ENCODE results near the gene WTAP.

DNA sequence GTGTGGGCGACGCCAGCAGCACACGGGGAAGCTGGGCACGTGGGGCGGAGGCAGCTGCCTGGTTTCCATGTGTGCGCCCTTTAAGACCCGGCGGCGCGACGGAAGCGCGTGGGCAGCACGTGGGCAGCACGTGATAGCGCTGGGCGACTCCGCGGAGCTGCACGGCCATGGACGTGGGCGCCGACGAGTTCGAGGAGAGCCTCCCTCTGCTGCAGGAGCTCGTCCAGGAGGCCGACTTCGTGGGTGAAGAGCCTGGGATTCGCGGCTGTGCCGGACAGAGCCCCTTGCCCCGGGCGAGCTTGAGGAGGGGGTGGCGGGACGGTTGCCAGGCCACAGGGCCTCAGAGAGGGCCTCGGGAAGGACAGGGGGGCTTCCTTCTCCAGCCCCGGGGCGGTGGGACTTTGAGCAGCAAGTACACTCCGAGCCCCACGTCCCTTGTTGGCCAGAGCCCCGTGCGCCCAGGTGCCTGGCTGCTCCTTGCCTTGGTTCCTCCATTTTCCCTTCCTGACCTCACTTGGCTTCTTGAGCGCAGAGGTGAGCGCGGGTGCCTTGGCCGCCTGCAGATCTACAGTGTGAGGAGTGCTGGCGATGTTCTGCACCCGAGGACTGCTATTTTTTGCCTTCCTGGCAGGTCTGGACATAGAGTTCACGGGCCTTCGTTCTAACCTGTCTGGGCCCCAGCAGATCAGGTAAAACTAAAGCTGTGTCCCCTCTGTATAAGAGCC, 73.0 kb downstream of the WTAP start, which contains the start of gene PNLDC1:
- TF ChIP-seq POLR2A (IDR thresholded peaks at IDR 0.05) = no peak
- TF ChIP-seq, protein P1, sequence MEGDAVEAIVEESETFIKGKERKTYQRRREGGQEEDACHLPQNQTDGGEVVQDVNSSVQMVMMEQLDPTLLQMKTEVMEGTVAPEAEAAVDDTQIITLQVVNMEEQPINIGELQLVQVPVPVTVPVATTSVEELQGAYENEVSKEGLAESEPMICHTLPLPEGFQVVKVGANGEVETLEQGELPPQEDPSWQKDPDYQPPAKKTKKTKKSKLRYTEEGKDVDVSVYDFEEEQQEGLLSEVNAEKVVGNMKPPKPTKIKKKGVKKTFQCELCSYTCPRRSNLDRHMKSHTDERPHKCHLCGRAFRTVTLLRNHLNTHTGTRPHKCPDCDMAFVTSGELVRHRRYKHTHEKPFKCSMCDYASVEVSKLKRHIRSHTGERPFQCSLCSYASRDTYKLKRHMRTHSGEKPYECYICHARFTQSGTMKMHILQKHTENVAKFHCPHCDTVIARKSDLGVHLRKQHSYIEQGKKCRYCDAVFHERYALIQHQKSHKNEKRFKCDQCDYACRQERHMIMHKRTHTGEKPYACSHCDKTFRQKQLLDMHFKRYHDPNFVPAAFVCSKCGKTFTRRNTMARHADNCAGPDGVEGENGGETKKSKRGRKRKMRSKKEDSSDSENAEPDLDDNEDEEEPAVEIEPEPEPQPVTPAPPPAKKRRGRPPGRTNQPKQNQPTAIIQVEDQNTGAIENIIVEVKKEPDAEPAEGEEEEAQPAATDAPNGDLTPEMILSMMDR (IDR thresholded peaks at IDR 0.05) = no peak
